Thymus (tissue), 11 donors: ENCODE data around the gene LONP1. TPM values are rescaled to one million over a fixed set of nuclear protein-coding genes. Genes with fewer than 3 reads are reported as not detected.
"Not testable (repeated sequence)": the region's sequence is repeated elsewhere in the genome, so short reads cannot be mapped to it uniquely, and the experiment has no call there.

Source experiments
- DNase-seq, 9 donors: peaks; one replicate each; pipeline ENCODE4 v3.0.0-alpha.2; 2013; ENCODE audit warnings: low spot score in 9 of 9, low read depth in 6 of 9, missing footprints in 1 of 9
- H3K27ac ChIP-seq, 2 donors: one replicate each; pipeline ENCODE4 v1.5.1; 2013; ENCODE audit warnings: control low read depth in 1 of 2, low read depth in 1 of 2, low read length in 1 of 2, mild to moderate bottlenecking in 1 of 2, moderate library complexity in 1 of 2
- H3K27me3 ChIP-seq, 2 donors: one replicate each; pipeline ENCODE4 v1.5.1; 2013; ENCODE audit warnings: low read length in 1 of 2; ENCODE audit not compliant: control insufficient read depth in 2 of 2, insufficient read depth in 1 of 2
- H3K36me3 ChIP-seq, 2 donors: one replicate each; pipeline ENCODE4 v1.5.1; 2013; ENCODE audit warnings: low read length in 1 of 2, mild to moderate bottlenecking in 1 of 2, moderate library complexity in 1 of 2; ENCODE audit not compliant: control insufficient read depth in 2 of 2, insufficient read depth in 2 of 2
- H3K4me1 ChIP-seq, 2 donors: one replicate each; pipeline ENCODE4 v1.5.1; 2013; ENCODE audit warnings: low read length in 2 of 2; ENCODE audit not compliant: control insufficient read depth in 2 of 2, insufficient read depth in 2 of 2
- H3K4me3 ChIP-seq, 2 donors: one replicate each; pipeline ENCODE4 v1.5.1; 2013; ENCODE audit warnings: low read length in 2 of 2, control low read depth in 1 of 2, mild to moderate bottlenecking in 1 of 2
- H3K9me3 ChIP-seq, 2 donors: one replicate each; pipeline ENCODE4 v1.5.1; 2013; ENCODE audit warnings: low read length in 1 of 2, mild to moderate bottlenecking in 1 of 2; ENCODE audit not compliant: control insufficient read depth in 2 of 2, insufficient read depth in 1 of 2
- WGBS: extraction: QIAGEN DNeasy Blood & Tissue Kit; methylation state at CpG from one replicate; pipeline ENCODE4 v1.1.7; 2013; 5-methylcytosine and 5-hydroxymethylcytosine counted together
- polyA plus RNA-seq: library from polyadenylated mRNA; stranded (reverse); fragments of 200-250 nt; gene quantifications from one replicate; pipeline ENCODE4 v1.2.3, GENCODE V29; 2013
- total RNA-seq: library from RNA; stranded (reverse); fragments of 120-200 nt; gene quantifications from one replicate; pipeline ENCODE4 v1.2.4, GENCODE V29; 2013
- donor health status: healthy.

LONP1 gene
- total and polyA plus RNA-seq, 2 donors: 34.3 to 37.7 TPM

DNA sequence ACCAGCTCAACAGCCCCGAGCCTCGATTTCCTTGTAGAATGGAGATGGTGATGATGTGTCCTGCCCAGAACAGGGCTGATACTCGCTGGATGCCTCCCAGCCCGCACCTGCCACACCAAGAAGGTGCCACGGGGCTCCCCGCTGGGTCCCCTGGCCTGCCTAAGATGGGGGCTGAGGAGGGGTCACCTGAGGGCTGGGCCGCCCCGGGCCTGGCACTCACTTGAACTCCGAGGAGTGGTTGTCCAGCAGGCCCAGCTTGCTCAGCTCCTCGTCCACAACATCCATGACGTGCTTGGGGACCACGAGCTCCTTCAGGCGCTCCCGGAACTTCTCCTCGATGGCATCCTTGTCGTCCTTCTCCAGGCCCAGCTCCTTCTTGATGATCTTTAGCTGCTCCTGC lies 14.4 kb downstream of the LONP1 start:
- no peaks in the 10 kb centered on the region for H3K27me3 ChIP-seq
- H3K9me3 ChIP-seq: no peaks in the 10 kb centered on the region
- no peak overlapping the region for H3K27ac ChIP-seq
- H3K4me1 ChIP-seq: no peaks in the 10 kb centered on the region
- DNase-seq: no peak
- peaks cover 60 to 73% of the 10 kb centered on the region in 2 donors for H3K36me3 ChIP-seq
- no peak overlapping the region for H3K4me3 ChIP-seq
- WGBS: 95% methylated on average over 16 of the region's 16 CpGs

DNA sequence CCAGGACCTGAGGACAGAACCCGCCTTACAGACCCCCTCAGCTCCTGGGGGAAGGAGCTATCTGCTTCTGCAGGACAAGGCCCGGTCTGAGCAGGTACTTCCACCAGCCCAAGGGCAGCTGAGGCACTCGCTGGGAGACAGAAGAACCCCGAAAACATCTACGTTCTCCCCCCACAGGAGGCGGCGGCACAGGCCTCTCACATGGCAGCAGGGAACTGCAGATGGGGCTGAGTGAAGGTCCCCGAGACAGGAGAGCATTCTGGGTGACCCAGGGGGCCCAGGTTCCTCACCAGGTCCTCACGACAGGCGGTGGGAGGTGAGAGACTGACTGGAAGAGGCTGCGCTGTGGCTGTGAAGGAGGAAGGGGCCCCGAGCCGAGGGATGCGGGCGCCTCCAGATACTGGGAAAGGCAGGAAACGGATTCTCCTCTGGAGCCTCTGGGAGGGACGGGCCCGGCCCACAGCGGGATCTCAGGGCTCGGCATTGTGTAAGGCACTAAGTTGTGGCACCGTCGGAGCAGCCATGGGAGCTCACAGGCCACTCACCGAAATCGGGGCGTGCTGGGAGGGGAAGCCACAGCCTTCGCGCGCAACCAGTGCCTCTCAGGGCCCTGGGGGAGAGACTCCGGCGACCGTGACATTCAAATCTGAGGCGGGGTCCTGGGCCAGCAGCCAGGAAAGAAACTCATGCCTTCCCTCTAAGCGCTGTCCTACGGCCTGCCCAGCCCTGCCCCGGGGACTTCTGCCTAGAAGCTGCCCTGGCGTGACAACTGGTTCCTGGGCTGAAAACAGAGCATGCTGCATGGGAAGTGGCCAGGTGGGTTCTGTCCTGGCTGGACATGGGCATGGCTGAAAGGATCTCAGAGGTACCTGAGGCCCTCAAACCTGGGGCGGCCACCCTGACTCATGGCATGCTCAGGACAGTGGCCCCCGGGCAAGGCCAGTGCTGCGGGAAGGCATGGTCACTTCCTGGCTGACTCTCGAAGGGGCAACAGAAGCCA lies 15.8 kb downstream of the LONP1 start:
- DNase-seq: no peak
- no peak overlapping the region for H3K4me3 ChIP-seq
- H3K9me3 ChIP-seq: no peaks in the 10 kb centered on the region
- no peak overlapping the region for H3K27ac ChIP-seq
- WGBS: 97% methylated on average over 40 of the region's 40 CpGs
- H3K4me1 ChIP-seq: no peaks in the 10 kb centered on the region
- H3K36me3 ChIP-seq: peaks cover 59 to 73% of the 10 kb centered on the region in 2 donors
- H3K27me3 ChIP-seq: no peaks in the 10 kb centered on the region

DNA sequence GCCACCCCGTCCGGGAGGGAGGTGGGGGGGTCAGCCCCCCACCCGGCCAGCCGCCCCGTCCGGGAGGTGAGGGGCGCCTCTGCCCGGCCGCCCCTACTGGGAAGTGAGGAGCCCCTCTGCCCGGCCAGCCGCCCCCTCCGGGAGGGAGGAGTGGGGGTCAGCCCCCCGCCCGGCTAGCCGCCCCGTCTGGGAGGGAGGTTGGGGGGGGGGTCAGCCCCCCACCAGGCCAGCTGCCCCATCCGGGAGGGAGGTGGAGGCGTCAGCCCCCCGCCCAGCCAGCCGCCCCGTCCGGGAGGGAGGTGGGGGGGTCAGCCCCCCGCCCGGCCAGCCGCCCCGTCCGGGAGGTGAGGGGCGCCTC lies 17.9 kb downstream of the LONP1 start:
- H3K27ac ChIP-seq, H3K9me3 ChIP-seq, H3K4me3 ChIP-seq, H3K27me3 ChIP-seq, H3K4me1 ChIP-seq, DNase-seq: not testable (repeated sequence)
- WGBS: 97% methylated on average over 22 of the region's 28 CpGs
- H3K36me3 ChIP-seq: peaks cover 59 to 71% of the 10 kb centered on the region in 2 donors

DNA sequence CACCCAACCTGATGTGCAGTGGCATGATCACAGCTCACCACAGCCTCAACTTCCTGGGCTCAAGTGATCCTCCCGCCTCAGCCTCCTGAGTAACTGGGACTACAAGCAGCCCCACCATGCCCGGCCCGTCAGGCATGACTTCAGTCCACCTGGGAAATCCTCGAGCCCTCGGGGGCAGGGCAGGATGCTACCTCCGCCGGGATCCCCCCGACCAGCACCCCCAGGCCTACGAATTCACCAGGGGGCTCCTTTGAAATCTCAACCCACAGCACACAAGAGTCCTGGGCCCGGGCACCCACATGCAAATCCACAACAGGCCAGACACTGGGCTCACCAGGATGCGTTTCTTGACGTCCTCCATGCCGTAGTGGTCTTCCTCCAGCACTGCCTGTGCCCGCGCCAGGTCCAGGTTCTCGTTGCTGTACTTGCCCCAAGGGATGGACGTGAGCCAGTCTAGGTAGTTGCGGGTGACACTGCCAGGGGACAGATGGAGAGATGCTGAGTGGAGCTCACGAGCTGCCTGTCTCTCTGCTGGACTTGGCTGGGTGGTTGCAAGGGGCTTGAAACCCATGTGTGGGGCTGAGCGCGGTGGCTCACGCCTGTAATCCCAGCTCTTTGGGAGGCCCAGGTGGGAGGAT lies 19.4 kb downstream of the LONP1 start:
- Histone ChIP-seq H3K9me3 (peaks cover 0 to 1% of the 10 kb centered on the region in 2 donors), H3K27me3 (no peaks in the 10 kb centered on the region), H3K36me3 (peaks cover 63 to 71% of the 10 kb centered on the region in 2 donors), H3K4me3 (no peak overlapping the region), H3K4me1 (no peaks in the 10 kb centered on the region), H3K27ac (no peak overlapping the region)
- no peak for DNase-seq
- 98% methylated on average over 22 of the region's 22 CpGs for whole genome bisulfite sequencing

DNA sequence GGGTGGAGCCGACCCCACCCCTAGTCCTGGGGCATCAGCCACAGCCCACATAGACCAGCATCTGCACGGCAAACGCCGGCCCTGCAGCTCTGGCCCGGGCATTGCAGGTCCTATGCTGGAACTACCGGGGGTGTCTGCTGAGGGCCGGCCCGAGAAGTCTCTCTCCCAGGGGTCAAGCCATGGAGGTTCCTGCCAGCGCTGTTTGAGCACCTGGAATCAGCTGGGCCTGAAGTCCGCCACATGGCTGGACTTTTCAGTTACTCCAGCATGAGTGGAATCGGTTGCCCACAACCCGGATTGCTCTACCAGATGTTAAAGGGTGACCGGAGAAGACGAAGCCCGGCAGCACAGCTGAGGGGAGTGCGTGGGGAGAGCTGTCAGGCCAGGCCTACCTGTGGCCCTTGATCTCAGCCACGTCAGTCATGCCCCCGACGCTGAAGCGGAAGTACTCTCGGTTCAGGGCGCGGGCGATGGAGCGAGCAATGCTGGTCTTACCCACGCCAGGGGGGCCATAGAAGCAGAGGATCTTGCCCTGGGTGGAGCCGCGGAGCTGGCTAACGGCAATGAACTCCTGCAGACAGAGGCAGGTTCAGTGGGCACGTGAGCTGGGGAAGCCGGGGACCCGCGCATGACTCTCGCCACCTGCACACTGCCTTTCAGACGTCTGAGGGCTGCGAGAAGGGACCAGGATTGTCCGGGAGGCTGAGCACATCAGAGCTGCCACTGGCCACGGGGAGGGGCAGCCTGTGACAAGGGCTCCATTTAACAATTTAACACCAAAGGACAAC lies 21.1 kb downstream of the LONP1 start:
- Histone ChIP-seq H3K9me3 (peaks cover 0 to 1% of the 10 kb centered on the region in 2 donors), H3K27me3 (no peaks in the 10 kb centered on the region), H3K4me1 (no peaks in the 10 kb centered on the region), H3K27ac (no peak overlapping the region), H3K4me3 (no peak overlapping the region), H3K36me3 (peaks cover 64 to 75% of the 10 kb centered on the region in 2 donors)
- DNase-seq: no peak
- 97% methylated on average over 38 of the region's 38 CpGs for WGBS

DNA sequence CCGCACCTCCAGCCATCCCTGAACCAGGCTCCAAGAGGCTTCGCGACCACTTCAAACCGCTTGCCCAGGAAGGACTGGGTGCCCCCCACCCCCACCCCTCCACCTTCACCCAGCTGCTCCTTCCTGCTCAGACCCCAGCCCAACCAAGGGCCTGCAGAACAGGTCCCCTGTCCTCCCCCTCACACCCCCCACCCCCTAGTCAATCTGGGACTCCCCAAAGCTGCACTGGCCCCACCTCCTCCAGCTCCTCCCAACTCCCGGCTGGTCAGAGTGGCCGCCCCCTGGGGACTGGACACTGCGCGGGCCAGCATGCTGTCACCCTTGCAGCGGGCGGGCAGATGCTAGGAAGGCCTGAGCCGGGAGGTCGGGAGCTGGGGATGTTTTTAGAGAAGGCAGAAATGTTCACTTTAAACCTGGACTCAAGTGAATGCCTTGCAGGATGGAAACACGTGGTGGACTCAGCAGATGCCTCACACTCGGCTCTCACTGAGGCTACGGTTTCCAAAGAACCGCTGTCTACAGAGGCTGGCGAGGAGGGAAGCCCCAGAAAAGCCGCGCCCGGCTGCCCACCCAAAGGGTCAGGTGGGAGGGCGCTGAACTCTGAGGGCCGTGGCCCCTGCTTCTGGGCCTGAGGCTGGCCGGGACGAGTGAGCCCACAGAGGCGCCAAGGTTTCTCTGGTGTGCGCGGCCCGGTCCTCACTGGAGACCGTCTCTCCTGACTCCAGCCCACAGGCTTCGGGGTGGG lies 21.9 kb downstream of the LONP1 start:
- Histone ChIP-seq H3K4me1 (no peaks in the 10 kb centered on the region), H3K9me3 (peaks cover 0 to 1% of the 10 kb centered on the region in 2 donors), H3K4me3 (no peak overlapping the region), H3K27me3 (no peaks in the 10 kb centered on the region), H3K36me3 (peaks cover 65 to 75% of the 10 kb centered on the region in 2 donors), H3K27ac (no peak overlapping the region)
- WGBS: 95% methylated on average over 30 of the region's 30 CpGs
- no peak for DNase-seq

DNA sequence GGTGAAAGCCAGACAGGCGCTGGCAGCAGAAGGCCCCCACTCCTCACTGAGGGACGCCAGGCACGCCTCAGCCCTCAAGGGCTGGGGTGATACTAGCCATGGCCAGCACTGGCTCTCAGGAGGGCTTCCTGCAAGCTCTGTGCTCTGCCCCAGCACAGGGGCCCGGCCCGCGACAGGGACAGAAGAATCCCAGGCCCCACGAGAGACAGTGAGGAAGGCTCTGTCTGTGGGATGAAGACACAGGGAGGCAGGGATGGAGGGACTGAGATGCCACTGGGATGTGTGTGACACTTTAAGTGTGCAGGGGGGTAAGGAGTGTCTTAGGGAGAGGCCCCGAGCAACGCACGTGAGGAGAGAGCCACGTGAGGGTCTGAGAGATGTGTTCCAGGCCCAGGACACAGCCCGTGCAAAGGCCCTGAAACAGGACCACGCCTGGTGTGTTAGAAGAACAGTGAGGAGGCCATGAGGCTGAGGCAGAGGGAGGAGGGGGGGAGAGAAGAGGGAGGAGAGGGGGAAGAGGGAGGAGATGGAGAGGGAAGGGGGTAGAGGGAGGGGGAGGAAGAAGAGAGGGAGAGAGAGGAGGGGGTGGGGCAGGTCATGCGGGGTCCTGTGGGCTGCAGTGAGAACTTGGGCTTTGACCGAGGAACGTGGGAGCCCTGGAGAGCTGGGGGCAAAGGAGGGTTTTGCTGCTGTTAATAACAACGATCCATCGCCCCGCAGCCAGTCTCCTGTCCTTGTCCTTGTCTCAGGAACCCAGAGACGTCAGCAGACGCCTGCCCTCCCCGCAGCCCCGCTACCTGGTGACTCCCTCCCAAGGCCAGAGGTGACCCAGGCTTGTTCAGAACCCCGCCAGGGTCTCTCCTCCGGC lies 22.7 kb downstream of the LONP1 start:
- DNase-seq: no peak
- Histone ChIP-seq H3K27me3 (no peaks in the 10 kb centered on the region), H3K27ac (no peak overlapping the region), H3K9me3 (peaks cover 0 to 1% of the 10 kb centered on the region in 2 donors), H3K4me1 (peaks cover 0 to 1% of the 10 kb centered on the region in 2 donors), H3K4me3 (no peak overlapping the region), H3K36me3 (peaks cover 72 to 82% of the 10 kb centered on the region in 2 donors)
- WGBS: 96% methylated on average over 25 of the region's 25 CpGs
